Measurements from ENCODE around the gene FAM229A.

- TF ChIP-seq POLR2A (IDR thresholded peaks at IDR 0.05; ENCODE audit: low read length) (no peak), GATA1 (IDR thresholded peaks at IDR 0.05; ENCODE audit: low read depth, low read length) (no peak)
These were observed 45.4 kb downstream of the FAM229A start for GRCh38 chr1:32316903-32317277.
